Nephron progenitor cell (in vitro differentiated cells): ENCODE measurements around the gene PHACTR1.

Experiments
- DNase-seq: peaks from one replicate; pipeline ENCODE4 v3.0.0; 2021
- H3K27ac Mint-ChIP-seq: 2 replicates; pipeline ENCODE4 v1.8.0; 2021; ENCODE audit warnings: mild to moderate bottlenecking, moderate library complexity, mixed read lengths
- H3K27me3 Mint-ChIP-seq: 2 replicates; pipeline ENCODE4 v1.8.0; 2021; ENCODE audit warnings: mild to moderate bottlenecking, low read depth, mixed read lengths; ENCODE audit not compliant: poor library complexity
- H3K36me3 Mint-ChIP-seq: 2 replicates; pipeline ENCODE4 v1.8.0; 2021; ENCODE audit warnings: low read depth, mixed read lengths
- H3K4me1 Mint-ChIP-seq: 2 replicates; pipeline ENCODE4 v1.8.0; 2021; ENCODE audit warnings: mixed read lengths
- H3K4me3 Mint-ChIP-seq: 2 replicates; pipeline ENCODE4 v1.8.0; 2021; ENCODE audit warnings: mild to moderate bottlenecking, moderate library complexity, mixed read lengths
- H3K9me3 Mint-ChIP-seq: 2 replicates; pipeline ENCODE4 v1.8.0; 2021; ENCODE audit warnings: mild to moderate bottlenecking, moderate library complexity, mixed read lengths
- CTCF ChIP-seq: fragments of 200-600 bp; sonication (generic); IDR thresholded peaks from 2 replicates; pipeline ENCODE4 v1.5.0; 2021; ENCODE audit warnings: antibody characterized with exemption

Gene PHACTR1

DNA sequence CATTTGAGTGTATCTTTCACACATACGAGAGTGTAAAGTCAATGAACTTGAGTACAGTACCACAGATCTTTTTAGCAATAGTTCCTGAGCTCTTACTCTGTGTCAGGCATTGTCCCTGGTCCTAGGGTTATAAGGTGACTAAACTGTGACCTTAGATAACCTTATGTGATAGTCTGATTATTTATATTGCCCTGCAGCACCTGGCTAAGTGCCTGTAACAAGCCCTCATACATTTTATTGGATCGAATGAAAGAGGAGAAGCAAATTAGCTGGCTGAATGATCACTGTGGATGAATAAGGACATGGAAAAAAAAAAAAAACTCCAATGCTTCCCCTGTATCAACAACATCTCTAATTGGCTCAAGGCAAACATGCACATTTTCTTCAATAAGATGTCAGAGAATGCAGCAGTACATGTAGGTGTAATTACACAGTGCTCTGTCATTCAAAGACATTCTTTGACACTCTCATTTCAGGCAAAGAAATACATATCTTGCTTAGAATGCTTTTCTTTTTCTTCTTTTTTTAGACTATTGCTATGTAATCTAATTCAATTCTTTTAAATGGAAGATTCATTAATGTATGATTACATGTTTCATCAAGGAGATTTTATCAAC, 153.4 kb downstream of the PHACTR1 start:
- Mint-ChIP-seq H3K4me3 (no peak overlapping the region), H3K9me3 (no peaks in the 10 kb centered on the region), H3K4me1 (peaks cover 16% of the 10 kb centered on the region), H3K27me3 (peaks cover 16% of the 10 kb centered on the region), H3K36me3 (no peaks in the 10 kb centered on the region), H3K27ac (no peak overlapping the region)
- TF ChIP-seq CTCF = no peak
- no peak for DNase-seq

- Mint-ChIP-seq H3K9me3 (no peaks in the 10 kb centered on the region), H3K4me3 (no peak overlapping the region), H3K27me3 (peaks cover 14% of the 10 kb centered on the region), H3K4me1 (no peaks in the 10 kb centered on the region), H3K27ac (no peak overlapping the region), H3K36me3 (no peaks in the 10 kb centered on the region)
- no peak for TF ChIP-seq CTCF
- no peak for DNase-seq
Measured at GRCh38 chr6:12873691-12874090, 157.1 kb downstream of the PHACTR1 start.

DNA sequence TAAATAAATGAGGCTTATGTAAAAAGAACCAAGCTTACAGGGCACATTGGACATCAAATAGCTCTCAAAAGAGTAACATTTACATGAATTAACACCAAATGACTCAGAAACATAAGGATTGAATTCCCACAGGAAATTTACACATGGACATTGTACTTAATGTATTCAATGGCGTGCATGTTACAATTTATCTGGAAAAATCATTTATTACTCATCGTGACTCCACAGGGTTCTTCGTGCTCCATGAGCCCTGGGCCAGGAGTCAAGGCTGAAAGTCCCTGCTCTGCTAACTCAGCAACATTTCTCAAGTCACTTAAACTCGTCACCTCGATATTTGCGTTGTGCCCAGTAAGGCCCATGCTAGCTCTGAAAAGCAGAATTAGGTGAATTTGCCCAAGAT, 158.5 kb downstream of the PHACTR1 start:
- no peak for TF ChIP-seq CTCF
- Mint-ChIP-seq H3K4me1 (no peaks in the 10 kb centered on the region), H3K27ac (no peak overlapping the region), H3K9me3 (no peaks in the 10 kb centered on the region), H3K27me3 (peaks cover 14% of the 10 kb centered on the region), H3K4me3 (no peak overlapping the region), H3K36me3 (no peaks in the 10 kb centered on the region)
- no peak for DNase-seq

- no peak for DNase-seq
- H3K36me3 Mint-ChIP-seq = no peaks in the 10 kb centered on the region
- no peaks in the 10 kb centered on the region for H3K4me1 Mint-ChIP-seq
- no peak for TF ChIP-seq CTCF
- peaks cover 5% of the 10 kb centered on the region for H3K27me3 Mint-ChIP-seq
- no peaks in the 10 kb centered on the region for H3K9me3 Mint-ChIP-seq
- H3K27ac Mint-ChIP-seq = peak overlapping the region; percentile 21
- no peak overlapping the region for H3K4me3 Mint-ChIP-seq
Measured at GRCh38 chr6:12878741-12879140, 162.2 kb downstream of the PHACTR1 start.

DNA sequence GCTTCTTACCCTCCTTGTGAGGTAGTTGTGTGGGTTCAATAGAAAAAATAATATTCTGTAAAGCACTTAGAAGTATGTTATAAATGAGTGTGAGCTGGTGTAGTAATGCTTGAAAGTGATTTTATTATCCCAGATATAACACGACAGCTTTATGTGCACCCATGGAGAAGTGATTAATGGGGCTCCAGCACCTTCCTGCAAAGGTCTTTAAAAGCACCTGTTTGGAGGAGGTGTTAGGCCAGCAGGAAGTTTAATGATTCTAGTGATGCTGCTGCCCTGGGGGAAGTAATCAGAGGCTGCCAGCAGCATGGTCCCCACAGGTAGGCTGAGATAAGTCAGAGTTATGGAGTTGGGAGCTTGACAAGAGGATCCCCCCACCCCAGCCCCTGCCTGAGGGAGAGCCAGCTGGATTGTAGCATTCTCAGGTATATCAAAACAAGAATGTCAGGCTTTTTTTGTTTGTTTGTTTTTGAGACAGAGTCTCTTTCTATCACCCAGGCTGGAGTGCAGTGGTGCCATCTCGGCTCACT, 166.3 kb downstream of the PHACTR1 start:
- Mint-ChIP-seq H3K9me3 (no peaks in the 10 kb centered on the region), H3K27ac (no peak overlapping the region), H3K4me1 (peaks cover 13% of the 10 kb centered on the region), H3K4me3 (no peak overlapping the region), H3K36me3 (no peaks in the 10 kb centered on the region), H3K27me3 (peaks cover 2% of the 10 kb centered on the region)
- no peak for TF ChIP-seq CTCF
- no peak for DNase-seq

- no peak for DNase-seq
- Mint-ChIP-seq H3K27me3 (peaks cover 2% of the 10 kb centered on the region), H3K4me1 (peaks cover 13% of the 10 kb centered on the region), H3K9me3 (peaks cover 13% of the 10 kb centered on the region), H3K36me3 (no peaks in the 10 kb centered on the region), H3K27ac (no peak overlapping the region), H3K4me3 (no peak overlapping the region)
- TF ChIP-seq CTCF = no peak
Measured at GRCh38 chr6:12884983-12885382, 168.4 kb downstream of the PHACTR1 start.
